Fibroblast of upper back skin (primary cell): ENCODE measurements around the gene RAB13.

Experiments used
- DNase-seq: peaks from one replicate; pipeline ENCODE4 v3.0.0-alpha.2; 2013

RAB13 gene

GRCh38 chr1:153932156-153933131 is 53.7 kb downstream of the RAB13 start:
- no peak for DNase-seq
